Muscle layer of colon (tissue), 2 donors: Measurements from ENCODE around the gene TMEM174.

Experiments
- H3K27ac ChIP-seq: one replicate; pipeline ENCODE4 v1.7.0; 2013; ENCODE audit warnings: low read depth, mild to moderate bottlenecking, low read length, moderate library complexity
- H3K27me3 ChIP-seq, 2 donors: one replicate each; pipeline ENCODE4 v1.7.0; 2013; ENCODE audit warnings: low read length in 2 of 2, mild to moderate bottlenecking in 2 of 2; ENCODE audit not compliant: insufficient read depth in 2 of 2, control insufficient read depth in 1 of 2
- H3K36me3 ChIP-seq: one replicate; pipeline ENCODE4 v1.7.0; 2013; ENCODE audit warnings: mild to moderate bottlenecking, low read length; ENCODE audit not compliant: insufficient read depth
- H3K4me1 ChIP-seq: one replicate; pipeline ENCODE4 v1.7.0; 2013; ENCODE audit warnings: mild to moderate bottlenecking, low read length; ENCODE audit not compliant: insufficient read depth
- H3K4me3 ChIP-seq, 2 donors: one replicate each; pipeline ENCODE4 v1.7.0; 2013; ENCODE audit warnings: low read length in 2 of 2, low read depth in 1 of 2, mild to moderate bottlenecking in 1 of 2, moderate library complexity in 1 of 2
- H3K9ac ChIP-seq: one replicate; pipeline ENCODE4 v1.7.0; 2013; ENCODE audit warnings: low read length
- H3K9me3 ChIP-seq: one replicate; pipeline ENCODE4 v1.7.0; 2013; ENCODE audit warnings: mild to moderate bottlenecking, low read length
- donor health status: abdominal sarcoma.
- donor health status: Adenocarcinoma of cecum.

TMEM174 gene

DNA sequence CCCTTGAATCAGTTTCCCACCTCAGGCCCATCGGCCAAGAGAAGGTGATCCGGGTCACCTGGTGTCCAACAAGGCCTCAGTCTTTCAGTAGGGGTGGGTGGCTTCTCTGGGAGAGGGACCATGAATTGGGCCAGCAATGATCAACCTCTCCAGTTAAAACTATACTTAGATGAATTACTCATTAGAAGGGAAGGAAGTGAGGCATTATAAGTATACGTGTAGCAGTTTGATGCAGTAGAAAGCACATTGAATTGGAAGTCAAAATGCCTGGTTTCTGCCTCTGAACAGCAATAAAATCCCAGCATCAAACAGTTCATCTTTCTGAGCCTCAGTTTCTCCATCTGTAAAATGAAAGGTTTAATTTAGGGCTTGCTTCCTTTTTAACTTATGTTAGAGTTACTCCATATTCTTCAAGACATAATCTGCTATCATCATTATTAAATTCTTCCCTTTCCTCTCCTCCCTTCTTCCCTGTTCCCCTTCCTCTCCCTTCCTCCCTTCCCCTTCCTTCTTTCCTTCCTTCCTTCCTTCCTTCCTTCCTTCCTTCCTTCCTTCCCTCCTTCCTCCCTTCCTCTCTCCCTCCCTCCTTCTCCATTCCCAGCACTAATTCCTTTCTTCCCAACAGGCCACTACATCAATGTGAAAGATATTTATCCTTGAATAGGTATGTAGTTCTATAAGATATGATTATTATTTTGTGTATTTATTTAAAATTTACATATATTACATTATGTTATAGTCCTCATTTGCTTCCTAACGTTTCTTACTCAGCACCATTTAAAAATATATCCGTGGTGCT, 18.6 kb upstream of the TMEM174 start:
- Histone ChIP-seq H3K9ac (no peak overlapping the region), H3K36me3 (no peaks in the 10 kb centered on the region), H3K4me1 (no peaks in the 10 kb centered on the region), H3K4me3 (no peak overlapping the region), H3K27me3 (no peaks in the 10 kb centered on the region), H3K9me3 (no peaks in the 10 kb centered on the region), H3K27ac (no peak overlapping the region)

DNA sequence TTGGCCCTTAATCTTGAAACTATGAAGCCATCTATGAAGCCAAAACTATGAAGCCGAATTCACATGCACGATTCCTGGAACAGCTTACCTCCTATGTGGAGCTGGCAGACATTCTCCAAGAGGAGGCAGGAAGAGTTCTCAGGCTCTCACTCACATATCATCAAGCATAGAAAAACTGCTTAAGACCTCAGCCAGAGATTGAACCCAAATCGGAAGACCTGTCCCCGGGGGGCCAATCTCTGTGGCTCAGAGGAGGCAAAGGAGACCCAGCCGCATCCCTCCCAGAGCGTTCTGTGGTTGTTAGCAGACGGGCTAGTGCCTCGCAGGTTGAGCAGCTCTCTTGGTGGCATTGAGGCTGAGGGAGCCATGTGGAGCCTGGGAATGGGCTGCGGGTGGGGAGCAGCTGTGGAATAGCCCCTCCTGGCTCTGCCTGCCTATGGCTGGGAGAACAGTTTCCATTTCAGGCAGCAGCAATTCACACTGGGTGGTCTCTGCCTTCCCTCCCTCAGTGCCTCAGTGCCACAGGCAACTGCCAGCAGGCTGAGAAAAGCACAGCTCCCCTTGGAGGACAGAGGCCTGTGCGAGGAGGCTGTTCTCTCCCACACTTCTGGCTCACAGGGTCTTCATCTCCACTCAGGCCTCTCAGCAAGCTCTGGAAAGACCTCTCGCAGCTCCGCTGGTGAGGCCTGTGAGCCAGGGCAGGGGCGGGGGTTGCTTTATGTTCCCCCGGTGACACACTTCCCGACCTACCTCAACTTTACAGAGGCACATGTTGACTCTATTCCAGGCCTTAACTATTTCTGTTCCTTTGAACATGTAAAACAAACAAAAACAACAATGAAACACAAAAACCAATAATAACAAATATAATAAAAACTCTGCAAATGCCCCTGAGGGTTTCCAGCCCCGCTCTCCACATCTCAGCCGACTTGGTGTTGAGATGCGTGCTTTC, 17.4 kb upstream of the TMEM174 start:
- H3K9ac ChIP-seq = no peak overlapping the region
- H3K4me3 ChIP-seq = no peak overlapping the region
- H3K9me3 ChIP-seq = no peaks in the 10 kb centered on the region
- H3K27ac ChIP-seq = no peak overlapping the region
- no peaks in the 10 kb centered on the region for H3K4me1 ChIP-seq
- no peaks in the 10 kb centered on the region for H3K36me3 ChIP-seq
- no peaks in the 10 kb centered on the region for H3K27me3 ChIP-seq

DNA sequence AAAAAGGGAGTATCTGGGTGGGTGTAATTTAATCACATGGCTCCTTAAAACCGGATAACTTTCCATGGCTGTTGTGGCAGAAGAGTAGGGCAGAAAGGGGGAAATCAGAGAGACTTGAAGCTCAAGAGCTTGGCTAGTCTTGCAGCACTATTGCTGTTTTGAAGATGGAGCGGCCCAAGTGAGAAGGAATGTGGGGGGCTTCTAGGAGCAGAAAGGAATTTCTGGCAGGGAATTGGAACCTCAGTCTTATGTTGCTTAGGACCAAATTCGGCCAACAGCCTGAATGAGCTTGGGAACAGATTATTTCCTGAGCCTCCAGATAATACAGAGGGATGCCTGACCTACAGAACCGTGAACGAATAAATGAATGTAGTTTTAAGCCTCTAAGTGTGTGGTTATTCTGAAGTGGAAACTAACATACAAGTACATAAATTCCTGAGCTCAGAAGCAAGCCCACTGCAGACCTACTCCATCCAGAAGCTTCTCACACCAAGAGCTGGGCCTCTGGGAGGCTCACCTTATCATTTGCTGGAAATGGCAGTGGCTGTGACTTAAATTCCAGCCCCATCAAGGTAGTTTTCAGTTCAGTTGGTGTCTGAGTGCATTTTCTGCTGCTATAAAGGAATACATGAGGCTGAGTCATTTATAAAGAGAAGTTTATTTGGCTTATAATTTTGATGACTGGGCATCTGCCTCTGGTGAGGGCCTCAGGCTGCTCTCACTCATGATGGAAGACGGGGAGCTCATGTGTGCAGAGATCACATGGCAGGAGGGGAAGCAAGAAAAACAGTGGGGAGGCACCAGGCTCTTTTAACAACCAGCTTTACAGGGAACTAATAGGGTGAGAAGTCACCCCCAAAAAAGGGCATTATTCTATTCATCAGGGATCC, 15.3 kb upstream of the TMEM174 start:
- no peaks in the 10 kb centered on the region for H3K4me1 ChIP-seq
- H3K9ac ChIP-seq = no peak overlapping the region
- no peak overlapping the region for H3K27ac ChIP-seq
- H3K9me3 ChIP-seq = no peaks in the 10 kb centered on the region
- H3K4me3 ChIP-seq = no peak overlapping the region
- H3K36me3 ChIP-seq = no peaks in the 10 kb centered on the region
- no peaks in the 10 kb centered on the region for H3K27me3 ChIP-seq

DNA sequence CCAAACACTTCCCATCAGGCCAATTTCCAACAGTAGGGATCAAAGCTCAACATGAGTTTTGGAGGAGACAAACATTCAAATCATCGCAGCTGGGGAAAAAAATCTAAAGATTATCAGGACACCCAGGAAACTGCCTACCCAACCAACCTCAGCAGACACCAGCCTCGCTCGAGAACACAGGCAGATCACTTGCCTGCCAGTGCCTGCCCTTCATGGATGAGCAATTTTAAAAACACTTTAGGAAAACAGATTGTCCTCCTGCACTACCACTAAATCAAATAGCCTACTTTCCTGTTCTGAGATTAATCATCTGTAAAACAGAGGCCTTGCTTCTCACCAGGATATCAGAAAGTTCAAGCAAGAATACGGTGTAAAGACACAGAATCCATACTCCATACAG, 14.7 kb upstream of the TMEM174 start:
- Histone ChIP-seq H3K27ac (no peak overlapping the region), H3K9ac (no peak overlapping the region), H3K27me3 (no peaks in the 10 kb centered on the region), H3K36me3 (no peaks in the 10 kb centered on the region), H3K4me3 (no peak overlapping the region), H3K9me3 (no peaks in the 10 kb centered on the region), H3K4me1 (no peaks in the 10 kb centered on the region)

DNA sequence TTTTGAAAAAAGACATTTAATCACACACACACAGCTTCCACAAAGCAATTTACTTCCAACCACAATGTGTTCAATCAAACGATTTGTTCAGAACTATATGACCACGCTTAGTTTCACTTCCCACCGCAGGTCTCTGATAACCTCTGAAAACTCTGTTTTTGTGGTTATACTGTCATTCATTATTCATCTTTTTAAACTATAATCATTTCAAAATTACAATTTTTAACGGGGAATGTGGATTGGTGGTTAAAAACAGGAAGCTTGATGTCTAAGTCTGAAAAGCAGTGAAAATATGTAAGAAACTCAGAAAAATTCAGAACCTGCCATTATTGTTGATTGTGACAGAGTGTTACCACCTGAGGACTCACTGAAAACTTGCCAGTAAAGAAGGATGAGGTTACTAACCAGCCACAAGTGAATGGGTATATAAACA, 12.7 kb upstream of the TMEM174 start:
- H3K27me3 ChIP-seq = no peaks in the 10 kb centered on the region
- no peaks in the 10 kb centered on the region for H3K36me3 ChIP-seq
- no peaks in the 10 kb centered on the region for H3K9me3 ChIP-seq
- H3K4me1 ChIP-seq = no peaks in the 10 kb centered on the region
- no peak overlapping the region for H3K4me3 ChIP-seq
- no peak overlapping the region for H3K9ac ChIP-seq
- H3K27ac ChIP-seq = no peak overlapping the region

DNA sequence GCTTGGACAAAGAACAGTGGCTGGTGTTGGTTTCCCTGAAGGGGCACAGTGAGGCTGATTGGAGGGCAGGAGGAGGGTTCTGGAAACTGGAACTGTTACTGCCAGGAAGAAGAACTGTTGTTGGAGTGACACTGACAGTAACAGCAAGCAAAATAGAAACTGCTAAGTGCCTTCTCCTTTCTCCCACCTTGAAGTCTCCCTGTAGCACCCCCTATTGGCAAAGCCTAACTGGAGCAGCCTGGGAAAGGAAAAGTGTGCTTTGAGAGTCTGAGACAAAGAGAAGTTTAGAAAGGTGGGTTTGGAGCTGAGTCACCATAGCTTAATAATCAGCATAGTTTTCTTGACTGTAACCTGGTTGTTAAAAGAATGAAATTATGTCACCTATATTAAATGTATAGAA, 2.5 kb upstream of the TMEM174 start:
- Histone ChIP-seq H3K27ac (no peak overlapping the region), H3K4me3 (no peak overlapping the region), H3K27me3 (no peaks in the 10 kb centered on the region)

DNA sequence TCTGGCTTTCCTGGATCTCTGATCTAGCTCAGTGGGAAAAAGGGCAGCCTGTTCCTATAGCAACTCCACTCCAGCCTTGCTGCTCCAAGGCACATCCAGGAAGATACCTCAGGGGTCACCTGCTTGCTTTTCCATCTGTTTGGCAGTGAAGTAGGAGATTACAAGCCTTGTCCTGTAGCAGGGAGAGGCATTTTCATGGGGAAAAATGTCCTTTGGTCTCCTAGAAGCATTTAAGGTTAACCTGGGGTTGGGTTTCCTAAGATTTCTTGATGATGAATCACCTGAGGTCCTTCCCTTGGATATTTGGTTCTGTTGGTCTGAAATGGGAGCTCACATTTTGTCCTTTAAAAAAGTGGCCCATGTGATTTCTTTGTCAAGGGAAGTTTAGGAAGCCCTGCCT, 1.5 kb upstream of the TMEM174 start:
- H3K9ac ChIP-seq = no peak overlapping the region
- no peaks in the 10 kb centered on the region for H3K27me3 ChIP-seq

More for the DNA sequence above, 2.5 kb upstream of the TMEM174 start:
- Histone ChIP-seq H3K9ac (no peak overlapping the region), H3K36me3 (no peaks in the 10 kb centered on the region), H3K9me3 (no peaks in the 10 kb centered on the region), H3K4me1 (no peaks in the 10 kb centered on the region)

DNA sequence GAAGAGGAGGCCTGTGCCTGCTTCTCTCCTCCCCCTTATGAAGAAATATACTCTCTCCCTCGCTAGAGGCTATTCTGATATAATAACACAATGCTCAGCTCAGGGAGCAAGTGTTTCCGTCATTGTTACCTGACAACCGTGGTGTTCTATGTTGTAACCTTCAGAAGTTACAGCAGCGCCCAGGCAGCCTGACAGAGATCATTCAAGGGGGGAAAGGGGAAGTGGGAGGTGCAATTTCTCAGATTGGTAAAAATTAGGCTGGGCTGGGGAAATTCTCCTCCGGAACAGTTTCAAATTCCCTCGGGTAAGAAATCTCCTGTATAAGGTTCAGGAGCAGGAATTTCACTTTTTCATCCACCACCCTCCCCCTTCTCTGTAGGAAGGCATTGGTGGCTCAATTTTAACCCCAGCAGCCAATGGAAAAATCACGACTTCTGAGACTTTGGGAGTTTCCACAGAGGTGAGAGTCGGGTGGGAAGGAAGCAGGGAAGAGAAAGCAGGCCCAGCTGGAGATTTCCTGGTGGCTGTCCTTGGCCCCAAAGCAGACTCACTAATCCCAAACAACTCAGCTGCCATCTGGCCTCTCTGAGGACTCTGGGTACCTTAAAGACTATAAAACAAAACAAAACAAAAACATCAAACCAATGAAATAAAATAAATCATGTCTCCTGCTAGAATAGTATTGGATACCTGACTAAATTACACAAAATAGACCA, 1.3 kb downstream of the TMEM174 start:
- no peaks in the 10 kb centered on the region for H3K36me3 ChIP-seq
- H3K4me1 ChIP-seq = no peaks in the 10 kb centered on the region
- H3K9ac ChIP-seq = no peak overlapping the region
- no peaks in the 10 kb centered on the region for H3K9me3 ChIP-seq
- H3K27me3 ChIP-seq = no peaks in the 10 kb centered on the region
- no peak overlapping the region for H3K4me3 ChIP-seq
- no peak overlapping the region for H3K27ac ChIP-seq

More for the DNA sequence above, 1.5 kb upstream of the TMEM174 start:
- Histone ChIP-seq H3K27ac (no peak overlapping the region), H3K9me3 (no peaks in the 10 kb centered on the region), H3K36me3 (no peaks in the 10 kb centered on the region), H3K4me3 (no peak overlapping the region), H3K4me1 (no peaks in the 10 kb centered on the region)

DNA sequence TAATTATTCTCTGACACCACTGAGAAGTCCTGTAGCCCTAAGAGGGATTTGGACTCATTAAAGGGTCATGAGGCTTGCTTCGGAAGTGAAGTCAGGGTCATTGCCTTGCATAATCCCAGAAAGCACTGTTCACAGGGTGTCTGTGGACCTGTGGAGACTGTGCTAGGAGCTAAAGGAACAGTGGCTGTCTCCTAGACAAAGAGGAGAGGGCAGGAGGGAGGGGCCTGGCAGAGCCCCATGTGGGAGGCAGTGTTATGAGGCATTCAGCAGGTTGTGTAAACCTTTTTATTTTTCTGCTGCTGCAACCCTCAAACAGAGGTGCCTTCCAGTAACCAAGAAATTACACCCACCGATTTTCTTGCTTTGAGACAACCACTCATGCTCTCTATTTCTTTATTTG, 3.3 kb downstream of the TMEM174 start:
- Histone ChIP-seq H3K9ac (no peak overlapping the region), H3K27me3 (no peaks in the 10 kb centered on the region), H3K9me3 (no peaks in the 10 kb centered on the region), H3K27ac (no peak overlapping the region), H3K4me3 (no peak overlapping the region), H3K4me1 (no peaks in the 10 kb centered on the region), H3K36me3 (no peaks in the 10 kb centered on the region)

DNA sequence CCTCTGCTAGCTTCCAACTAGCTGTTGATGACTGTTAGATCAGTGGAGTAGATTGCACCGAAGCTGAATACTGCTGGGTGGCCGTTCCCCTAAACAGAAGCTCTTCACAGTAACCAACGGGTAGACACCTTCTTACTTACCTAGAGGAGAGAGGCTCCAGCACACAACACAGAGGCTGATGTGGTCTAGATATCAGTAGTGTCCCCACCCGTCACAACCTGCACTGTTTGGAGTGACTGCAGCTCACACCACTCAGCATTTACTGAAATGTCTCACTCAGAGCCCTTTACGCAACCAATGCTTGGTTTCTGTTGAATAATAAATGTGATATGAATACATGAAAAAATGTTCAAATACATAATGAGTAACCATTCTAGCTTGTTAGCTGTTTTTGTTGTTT, 5.3 kb downstream of the TMEM174 start:
- Histone ChIP-seq H3K36me3 (no peaks in the 10 kb centered on the region), H3K9ac (no peak overlapping the region), H3K9me3 (no peaks in the 10 kb centered on the region), H3K27ac (no peak overlapping the region), H3K4me1 (no peaks in the 10 kb centered on the region), H3K4me3 (no peak overlapping the region), H3K27me3 (no peaks in the 10 kb centered on the region)
